HEK293 (cell line): ENCODE data around the gene DCLK1.

Source experiments
- ELK4 ChIP-seq: IDR thresholded peaks from 2 replicates; pipeline ENCODE4 v1.6.1; 2011; ENCODE audit warnings: mild to moderate bottlenecking, low read depth, low read length, borderline replicate concordance
- KLF1 ChIP-seq: fragments of 450-650 bp; formaldehyde crosslinking; IDR thresholded peaks from 2 replicates; pipeline ENCODE4 v1.5.1; 2016; ENCODE audit warnings: missing biosample characterization, missing genetic modification characterization
- TCF7L2 ChIP-seq: IDR thresholded peaks from 2 replicates; pipeline ENCODE4 v1.6.1; 2011; ENCODE audit warnings: low read depth, mild to moderate bottlenecking, inconsistent platforms, low read length, moderate library complexity, borderline replicate concordance
- ZBTB1 ChIP-seq: fragments of 450-650 bp; formaldehyde crosslinking; IDR thresholded peaks from 2 replicates; pipeline ENCODE4 v1.5.1; 2016; ENCODE audit warnings: missing biosample characterization, missing genetic modification characterization
- ZEB2 ChIP-seq: fragments of 450-650 bp; formaldehyde crosslinking; IDR thresholded peaks from 2 replicates; pipeline ENCODE4 v1.5.1; 2016; ENCODE audit warnings: missing biosample characterization, missing genetic modification characterization
- ZNF24 ChIP-seq: fragments of 450-650 bp; formaldehyde crosslinking; IDR thresholded peaks from 2 replicates; pipeline ENCODE4 v1.5.1; 2016; ENCODE audit warnings: missing biosample characterization, missing genetic modification characterization
- ZNF311 ChIP-seq: fragments of 450-650 bp; formaldehyde crosslinking; IDR thresholded peaks from 2 replicates; pipeline ENCODE4 v1.5.1; 2017; ENCODE audit warnings: missing biosample characterization, missing genetic modification characterization, borderline replicate concordance
- ZNF521 ChIP-seq: fragments of 450-650 bp; formaldehyde crosslinking; IDR thresholded peaks from 2 replicates; pipeline ENCODE4 v1.5.1; 2017; ENCODE audit warnings: missing biosample characterization, mild to moderate bottlenecking, missing genetic modification characterization
- ZNF555 ChIP-seq: fragments of 450-650 bp; formaldehyde crosslinking; conservative IDR thresholded peaks from 2 replicates; pipeline ENCODE4 v1.5.1; 2017; ENCODE audit warnings: missing biosample characterization, mild to moderate bottlenecking, missing genetic modification characterization, inconsistent platforms
- ZNF624 ChIP-seq: fragments of 450-650 bp; formaldehyde crosslinking; IDR thresholded peaks from 2 replicates; pipeline ENCODE4 v1.5.1; 2017; ENCODE audit warnings: missing biosample characterization, missing genetic modification characterization
- ZNF776 ChIP-seq: fragments of 450-650 bp; formaldehyde crosslinking; IDR thresholded peaks from 2 replicates; pipeline ENCODE4 v1.5.0; 2017; ENCODE audit warnings: missing biosample characterization, missing genetic modification characterization, borderline replicate concordance
- TF ChIP-seq, protein P1 (sequence below): fragments of 450-650 bp; formaldehyde crosslinking; IDR thresholded peaks from 2 replicates; pipeline ENCODE4 v1.5.1; 2016; ENCODE audit warnings: missing biosample characterization, missing genetic modification characterization
- TF ChIP-seq, protein P2 (sequence below): fragments of 450-650 bp; formaldehyde crosslinking; IDR thresholded peaks from 2 replicates; pipeline ENCODE4 v1.5.1; 2016; ENCODE audit warnings: missing biosample characterization, missing genetic modification characterization
- TF ChIP-seq, protein P3 (sequence below): fragments of 450-650 bp; formaldehyde crosslinking; IDR thresholded peaks from 2 replicates; pipeline ENCODE4 v1.5.1; 2016; ENCODE audit warnings: missing biosample characterization, missing genetic modification characterization

- TF ChIP-seq, protein P1, sequence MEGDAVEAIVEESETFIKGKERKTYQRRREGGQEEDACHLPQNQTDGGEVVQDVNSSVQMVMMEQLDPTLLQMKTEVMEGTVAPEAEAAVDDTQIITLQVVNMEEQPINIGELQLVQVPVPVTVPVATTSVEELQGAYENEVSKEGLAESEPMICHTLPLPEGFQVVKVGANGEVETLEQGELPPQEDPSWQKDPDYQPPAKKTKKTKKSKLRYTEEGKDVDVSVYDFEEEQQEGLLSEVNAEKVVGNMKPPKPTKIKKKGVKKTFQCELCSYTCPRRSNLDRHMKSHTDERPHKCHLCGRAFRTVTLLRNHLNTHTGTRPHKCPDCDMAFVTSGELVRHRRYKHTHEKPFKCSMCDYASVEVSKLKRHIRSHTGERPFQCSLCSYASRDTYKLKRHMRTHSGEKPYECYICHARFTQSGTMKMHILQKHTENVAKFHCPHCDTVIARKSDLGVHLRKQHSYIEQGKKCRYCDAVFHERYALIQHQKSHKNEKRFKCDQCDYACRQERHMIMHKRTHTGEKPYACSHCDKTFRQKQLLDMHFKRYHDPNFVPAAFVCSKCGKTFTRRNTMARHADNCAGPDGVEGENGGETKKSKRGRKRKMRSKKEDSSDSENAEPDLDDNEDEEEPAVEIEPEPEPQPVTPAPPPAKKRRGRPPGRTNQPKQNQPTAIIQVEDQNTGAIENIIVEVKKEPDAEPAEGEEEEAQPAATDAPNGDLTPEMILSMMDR (tag by site-specific recombination) = no peak
- TF ChIP-seq ZNF521 (tag by site-specific recombination) (no peak), ZNF24 (tag by site-specific recombination) (no peak), ZBTB1 (tag by site-specific recombination) (no peak), ZNF776 (tag by site-specific recombination) (no peak), ZEB2 (tag by site-specific recombination) (no peak), ELK4 (no peak), ZNF555 (tag by site-specific recombination) (no peak), KLF1 (tag by site-specific recombination) (no peak), TCF7L2 (no peak), ZNF311 (tag by site-specific recombination) (no peak), ZNF624 (tag by site-specific recombination) (no peak)
- TF ChIP-seq, protein P2, sequence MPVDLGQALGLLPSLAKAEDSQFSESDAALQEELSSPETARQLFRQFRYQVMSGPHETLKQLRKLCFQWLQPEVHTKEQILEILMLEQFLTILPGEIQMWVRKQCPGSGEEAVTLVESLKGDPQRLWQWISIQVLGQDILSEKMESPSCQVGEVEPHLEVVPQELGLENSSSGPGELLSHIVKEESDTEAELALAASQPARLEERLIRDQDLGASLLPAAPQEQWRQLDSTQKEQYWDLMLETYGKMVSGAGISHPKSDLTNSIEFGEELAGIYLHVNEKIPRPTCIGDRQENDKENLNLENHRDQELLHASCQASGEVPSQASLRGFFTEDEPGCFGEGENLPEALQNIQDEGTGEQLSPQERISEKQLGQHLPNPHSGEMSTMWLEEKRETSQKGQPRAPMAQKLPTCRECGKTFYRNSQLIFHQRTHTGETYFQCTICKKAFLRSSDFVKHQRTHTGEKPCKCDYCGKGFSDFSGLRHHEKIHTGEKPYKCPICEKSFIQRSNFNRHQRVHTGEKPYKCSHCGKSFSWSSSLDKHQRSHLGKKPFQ (tag by site-specific recombination) = 0 out of 2 replicates have a peak, but pooled peaks have one; percentile 52
- TF ChIP-seq, protein P3, sequence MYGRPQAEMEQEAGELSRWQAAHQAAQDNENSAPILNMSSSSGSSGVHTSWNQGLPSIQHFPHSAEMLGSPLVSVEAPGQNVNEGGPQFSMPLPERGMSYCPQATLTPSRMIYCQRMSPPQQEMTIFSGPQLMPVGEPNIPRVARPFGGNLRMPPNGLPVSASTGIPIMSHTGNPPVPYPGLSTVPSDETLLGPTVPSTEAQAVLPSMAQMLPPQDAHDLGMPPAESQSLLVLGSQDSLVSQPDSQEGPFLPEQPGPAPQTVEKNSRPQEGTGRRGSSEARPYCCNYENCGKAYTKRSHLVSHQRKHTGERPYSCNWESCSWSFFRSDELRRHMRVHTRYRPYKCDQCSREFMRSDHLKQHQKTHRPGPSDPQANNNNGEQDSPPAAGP (tag by site-specific recombination) = no peak
Observed at GRCh38 chr13:35814605-35815011, 316.6 kb downstream of the DCLK1 start.
